LoVo (cell line): ENCODE results near the gene HECW1.
"Not testable (repeated sequence)": the region's sequence is repeated elsewhere in the genome, so short reads cannot be mapped to it uniquely, and the experiment has no call there.

Experiments used
- DNase-seq: peaks from one replicate; pipeline ENCODE4 v3.0.0-alpha.2; 2016; ENCODE audit warnings: low spot score

The HECW1 gene

DNA sequence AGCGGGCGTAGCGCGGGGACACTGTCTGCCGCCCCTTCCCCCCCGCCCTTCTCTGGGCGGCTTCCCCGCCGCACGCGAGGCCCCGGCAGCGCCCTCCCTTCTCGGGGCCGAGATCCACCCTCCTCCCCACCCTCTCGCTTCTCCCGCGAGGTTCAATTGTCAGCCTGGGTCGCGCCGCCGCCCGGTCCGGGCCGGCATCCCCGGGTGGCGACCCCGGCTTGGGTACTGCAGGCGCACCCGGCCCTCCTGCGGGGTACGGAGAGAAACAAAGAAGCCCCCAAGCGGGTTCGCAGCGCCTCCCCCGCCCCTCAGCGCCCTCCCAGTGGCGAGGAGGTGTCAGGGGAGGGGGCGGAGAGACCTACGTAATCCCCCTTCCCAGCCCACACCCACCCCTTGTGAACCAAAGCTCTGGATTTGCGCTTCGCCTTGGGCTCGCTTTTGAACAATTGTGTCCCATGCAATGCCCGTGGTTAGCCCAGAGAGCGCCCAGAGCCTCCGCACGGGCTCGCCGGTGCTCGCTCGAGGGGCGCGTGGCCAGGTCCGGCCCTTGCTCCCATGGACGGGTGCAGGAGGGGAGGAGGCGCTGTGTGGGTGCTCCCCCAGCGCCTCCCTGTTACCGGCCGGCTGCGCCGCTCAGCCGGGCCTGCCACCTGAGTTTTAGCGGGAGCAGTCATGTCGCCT, 634 bp downstream of the HECW1 start:
- DNase-seq: no peak

DNA sequence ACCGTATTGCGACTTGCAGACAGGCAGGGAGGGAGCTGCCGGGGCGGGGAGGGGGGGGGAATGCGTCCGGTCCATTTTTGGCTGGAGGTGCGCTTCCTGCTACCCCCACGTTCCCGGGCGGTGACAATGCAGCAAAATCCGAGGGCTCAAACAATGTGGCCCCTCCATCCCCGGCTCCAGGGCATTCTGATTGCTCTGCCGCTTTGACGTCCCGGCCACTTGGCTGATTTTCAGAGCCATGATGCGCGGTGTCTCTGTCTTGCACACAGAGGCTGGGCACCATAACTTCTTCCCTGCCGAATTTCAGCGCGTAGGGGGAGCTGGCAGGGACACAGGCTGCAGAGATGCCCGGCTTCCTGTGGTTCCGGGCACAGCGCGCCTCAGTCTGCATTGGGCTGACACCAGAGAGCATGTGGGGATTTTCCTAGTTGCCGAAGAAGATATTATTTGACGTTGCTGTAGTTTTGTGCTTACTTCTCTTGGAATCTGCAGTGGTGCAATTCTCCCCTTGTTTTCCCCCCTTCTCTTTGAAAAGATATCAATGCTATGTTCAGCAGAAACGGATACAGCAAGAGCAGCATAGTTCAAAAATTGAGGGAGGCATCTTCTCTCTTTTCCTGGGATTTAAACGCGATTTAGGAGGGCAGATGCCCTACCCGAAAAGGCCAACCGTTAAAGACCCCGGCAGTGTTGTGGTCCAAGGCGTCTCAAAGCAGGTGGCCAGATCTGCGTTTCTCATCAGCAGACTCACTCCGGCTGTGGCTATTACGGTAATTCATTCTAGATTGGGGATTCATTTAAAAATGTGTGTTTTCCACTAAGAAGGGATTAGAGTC, 1.4 kb downstream of the HECW1 start:
- no peak for DNase-seq

- no peak for DNase-seq
Observed at GRCh38 chr7:43114458-43114780, 2.0 kb downstream of the HECW1 start.

- DNase-seq: no peak
Observed at GRCh38 chr7:43116451-43116850, 4.0 kb downstream of the HECW1 start.

- no peak for DNase-seq
Observed at GRCh38 chr7:43117095-43117494, 4.6 kb downstream of the HECW1 start.

DNA sequence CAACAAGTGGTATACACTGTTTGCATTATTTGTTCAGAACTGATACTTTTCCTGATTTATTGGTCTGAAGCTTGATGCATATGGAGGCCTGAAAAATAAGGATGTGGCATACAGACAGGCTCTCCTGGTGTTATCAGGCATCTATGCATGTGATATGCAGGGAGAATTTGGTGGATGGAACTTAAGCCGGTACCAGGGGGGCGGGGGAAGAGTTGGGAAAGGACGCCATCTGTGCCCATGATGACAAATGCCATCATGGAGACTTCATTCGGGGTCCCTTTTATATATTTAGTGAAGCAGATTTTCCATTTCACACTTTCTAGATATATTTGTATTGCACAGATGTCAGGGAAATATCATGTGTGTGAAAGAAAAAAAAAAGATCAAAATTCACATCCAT, 5.4 kb downstream of the HECW1 start:
- no peak for DNase-seq

DNA sequence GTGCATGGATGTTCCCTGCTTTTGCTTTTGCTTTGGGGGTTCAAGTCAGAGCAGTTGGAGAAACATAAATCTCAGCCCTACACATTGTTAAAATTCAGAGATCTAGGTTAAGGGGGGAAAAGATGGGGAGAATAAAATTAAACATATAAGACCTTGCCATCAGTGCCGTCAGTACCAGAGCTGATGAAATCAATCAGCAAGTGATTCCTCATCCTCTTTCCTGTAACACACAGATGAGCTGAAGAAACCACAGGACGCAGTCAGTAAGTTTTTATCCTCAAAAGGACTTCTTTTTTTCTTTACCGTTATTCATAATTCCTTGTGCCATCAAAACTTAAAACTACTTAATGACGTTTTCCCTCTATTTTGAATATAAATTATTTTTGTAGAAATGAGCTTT, 5.9 kb downstream of the HECW1 start:
- no peak for DNase-seq

- no peak for DNase-seq
Observed at GRCh38 chr7:43119371-43120075, 7.1 kb downstream of the HECW1 start.

- no peak for DNase-seq
Observed at GRCh38 chr7:43121973-43122372, 9.5 kb downstream of the HECW1 start.

DNA sequence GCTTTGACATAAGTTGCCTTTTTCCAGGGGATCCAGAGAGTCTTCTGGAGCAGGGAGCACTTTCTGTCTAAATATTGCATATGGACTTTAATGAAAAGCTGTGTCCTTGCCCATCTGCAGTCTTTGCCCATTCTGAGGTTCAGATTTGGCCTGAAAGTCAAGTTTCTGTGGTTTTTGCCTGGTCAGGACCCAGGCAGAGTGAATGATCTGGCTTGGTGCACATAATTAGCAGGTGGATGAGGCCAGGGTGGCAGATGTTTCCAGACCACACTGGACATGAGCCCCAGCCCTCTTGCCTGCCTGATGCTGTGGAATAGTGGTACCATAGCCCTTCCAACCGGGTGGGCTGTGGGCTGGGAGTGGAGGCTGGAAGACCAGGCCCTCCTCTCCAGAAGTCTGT, 11.0 kb downstream of the HECW1 start:
- DNase-seq: no peak

- no peak for DNase-seq
Observed at GRCh38 chr7:43124388-43124787, 11.9 kb downstream of the HECW1 start.

- DNase-seq: no peak
Observed at GRCh38 chr7:43130347-43130746, 17.9 kb downstream of the HECW1 start.

DNA sequence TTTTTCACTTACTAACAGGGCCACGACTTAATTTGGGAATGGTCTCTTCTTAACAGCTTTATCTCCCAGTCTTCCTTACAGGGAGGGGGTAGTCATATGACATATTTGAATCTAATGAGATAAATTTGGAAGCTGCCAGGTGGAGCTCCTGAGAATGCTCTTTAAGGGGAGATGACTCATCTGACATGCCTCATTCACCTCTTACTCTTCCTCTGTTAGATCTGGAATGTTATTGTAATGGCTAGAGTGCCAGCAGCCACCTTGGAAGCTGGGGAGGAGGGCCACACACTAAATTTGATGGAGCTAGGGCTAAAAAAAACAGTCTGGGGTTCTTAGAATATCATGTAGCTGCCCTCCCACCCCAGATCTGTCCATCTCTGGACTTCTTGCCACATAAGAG, 22.7 kb downstream of the HECW1 start:
- peak; percentile 37 for DNase-seq

DNA sequence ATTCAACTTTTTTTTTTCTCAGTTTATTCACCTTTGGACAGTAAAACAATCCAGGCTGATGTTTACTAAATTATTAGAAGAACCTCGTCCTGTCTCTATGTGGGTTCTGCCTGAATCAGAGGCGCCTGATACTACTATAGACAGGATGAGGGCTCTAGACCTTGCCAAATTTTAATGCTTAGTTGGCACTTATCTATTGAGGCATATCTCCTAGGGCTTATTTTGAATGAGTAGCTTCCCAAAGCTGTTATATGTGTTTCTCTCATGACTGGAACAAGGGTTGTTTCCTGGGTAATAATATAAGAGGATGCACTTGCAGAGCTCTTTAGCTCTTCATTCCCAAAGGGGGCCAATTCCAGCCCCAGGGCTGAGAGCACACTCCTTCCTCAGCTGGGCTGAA, 23.6 kb downstream of the HECW1 start:
- DNase-seq: no peak

- DNase-seq: not testable (repeated sequence)
Observed at GRCh38 chr7:43137121-43137744, 24.8 kb downstream of the HECW1 start.

DNA sequence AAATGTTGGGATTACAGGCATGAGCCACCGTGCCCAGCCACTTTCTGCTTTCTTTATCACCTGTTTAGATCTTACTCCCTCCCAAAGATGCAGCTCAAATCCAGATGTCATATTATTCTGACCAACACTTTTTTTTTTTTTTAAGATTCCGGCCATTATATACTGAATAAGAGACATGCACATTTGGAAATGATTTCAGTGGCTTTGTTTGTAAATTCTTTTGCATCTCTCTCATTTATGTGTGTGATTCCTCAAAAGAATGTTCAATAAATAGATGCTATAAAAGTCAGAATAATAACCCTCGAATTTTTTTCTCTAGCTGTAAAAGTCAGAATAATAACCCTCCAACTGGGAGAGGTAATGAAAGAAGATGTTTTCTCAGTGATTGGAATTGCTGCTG, 25.4 kb downstream of the HECW1 start:
- DNase-seq: no peak

DNA sequence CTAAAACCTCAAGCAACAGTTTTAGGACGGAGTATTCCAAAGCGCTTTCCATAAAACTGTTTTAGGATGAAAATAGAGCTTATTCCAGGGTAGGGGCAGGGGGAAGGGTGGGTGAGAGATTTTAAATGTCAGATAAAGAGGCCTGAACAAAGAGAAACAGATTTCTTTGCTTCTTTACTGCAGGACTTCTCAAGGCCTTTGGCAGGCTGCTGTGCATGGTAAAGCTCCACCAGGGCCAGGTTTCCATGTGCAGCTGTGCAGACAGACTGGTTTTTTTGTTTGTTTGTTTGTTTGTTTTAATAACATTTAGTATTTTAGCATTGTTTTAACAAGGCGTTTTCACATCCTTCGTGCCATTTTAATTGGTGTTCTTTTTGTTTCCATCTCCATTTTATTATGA, 26.3 kb downstream of the HECW1 start:
- no peak for DNase-seq

DNA sequence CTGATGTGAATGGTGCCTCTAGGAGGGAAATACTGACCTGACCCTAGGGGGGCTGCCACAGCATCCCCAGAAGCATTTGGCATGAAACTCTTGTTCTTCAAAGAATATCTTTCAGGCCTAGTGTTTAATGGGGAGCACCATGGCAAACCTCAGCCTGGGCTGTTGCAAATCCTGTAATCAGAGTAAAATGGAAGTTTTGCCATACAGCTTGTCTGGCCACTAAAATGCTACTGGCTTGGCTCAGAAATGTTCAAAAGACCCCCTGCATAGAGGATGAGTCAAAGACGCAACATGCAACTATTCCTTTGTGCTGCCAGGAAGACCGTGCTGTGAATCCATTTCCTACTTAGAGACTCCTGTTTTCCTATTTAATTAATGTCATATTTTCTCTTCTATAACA, 26.7 kb downstream of the HECW1 start:
- DNase-seq: no peak

DNA sequence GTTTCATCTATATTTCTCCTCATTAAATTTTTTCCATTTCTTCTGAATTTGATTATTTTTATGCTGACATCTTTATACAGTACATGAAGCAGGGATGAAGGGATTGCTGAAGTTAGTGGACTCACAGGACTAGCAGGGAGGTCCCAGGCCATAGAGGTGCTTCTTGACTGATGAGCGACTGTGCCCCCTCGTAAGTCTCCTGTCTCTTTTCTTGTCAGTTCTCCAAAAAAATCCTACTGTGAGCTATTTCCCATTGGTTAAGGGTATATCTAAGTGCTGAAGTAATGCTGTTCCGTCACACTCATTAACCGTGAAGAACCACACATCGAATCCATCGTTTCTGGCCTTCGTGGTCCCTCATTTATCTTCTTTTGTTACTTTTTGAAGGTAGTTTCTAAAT, 27.7 kb downstream of the HECW1 start:
- no peak for DNase-seq

- peak; percentile 54 for DNase-seq
Observed at GRCh38 chr7:43141091-43141490, 28.6 kb downstream of the HECW1 start.

- no peak for DNase-seq
Observed at GRCh38 chr7:43142703-43143102, 30.3 kb downstream of the HECW1 start.

DNA sequence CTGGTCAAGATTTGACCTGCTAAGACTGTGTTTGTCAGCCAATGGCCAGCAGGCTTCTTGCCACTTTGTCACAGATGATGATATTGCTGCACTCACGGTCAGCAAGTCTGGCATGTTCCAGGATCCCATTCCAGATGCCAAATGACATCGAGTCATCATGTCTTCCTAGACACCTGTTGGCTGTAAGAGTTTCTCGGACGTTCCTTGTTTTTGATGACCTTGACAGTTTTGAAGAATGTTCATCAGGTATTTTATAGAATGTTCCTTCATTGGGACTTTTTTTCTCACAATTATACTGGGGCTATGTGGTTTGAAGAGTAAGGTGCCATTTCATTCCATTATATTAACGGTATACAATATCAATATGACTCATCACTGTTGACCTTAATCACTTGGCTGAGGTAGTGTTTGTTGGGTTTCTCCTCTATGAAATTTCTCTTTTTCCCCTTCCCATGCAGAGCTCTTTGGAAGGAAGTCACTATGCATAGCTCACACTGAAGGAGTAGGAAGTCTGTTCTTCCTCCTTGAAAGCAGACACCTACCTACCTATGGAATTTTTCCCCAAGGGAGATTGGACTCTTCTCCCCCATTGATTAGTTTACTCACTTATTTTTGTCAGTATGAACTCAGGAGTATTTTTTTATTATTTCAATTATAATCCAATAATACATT, 31.6 kb downstream of the HECW1 start:
- no peak for DNase-seq
